ENCODE results near the gene SPINK2.

DNA sequence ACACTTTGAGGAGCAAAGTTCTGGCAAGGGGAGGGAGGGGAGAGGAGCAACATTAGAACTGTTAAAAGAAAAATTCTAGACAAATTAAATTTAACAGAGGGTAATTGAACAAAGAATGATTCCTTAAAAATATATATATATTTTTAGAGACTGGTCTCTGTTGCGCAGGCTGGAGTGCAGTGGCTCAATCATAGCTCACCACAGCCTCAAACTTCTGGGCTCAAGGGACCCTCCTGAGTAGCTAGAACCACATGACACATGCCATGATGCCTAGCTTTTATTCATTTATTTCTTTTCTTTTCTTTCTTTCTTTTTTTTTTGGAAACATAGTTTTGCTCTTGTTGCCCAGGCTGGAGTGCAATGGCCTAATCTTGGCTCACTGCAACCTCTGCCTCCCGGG is 19.1 kb upstream of the SPINK2 start:
- TF ChIP-seq, protein P1, sequence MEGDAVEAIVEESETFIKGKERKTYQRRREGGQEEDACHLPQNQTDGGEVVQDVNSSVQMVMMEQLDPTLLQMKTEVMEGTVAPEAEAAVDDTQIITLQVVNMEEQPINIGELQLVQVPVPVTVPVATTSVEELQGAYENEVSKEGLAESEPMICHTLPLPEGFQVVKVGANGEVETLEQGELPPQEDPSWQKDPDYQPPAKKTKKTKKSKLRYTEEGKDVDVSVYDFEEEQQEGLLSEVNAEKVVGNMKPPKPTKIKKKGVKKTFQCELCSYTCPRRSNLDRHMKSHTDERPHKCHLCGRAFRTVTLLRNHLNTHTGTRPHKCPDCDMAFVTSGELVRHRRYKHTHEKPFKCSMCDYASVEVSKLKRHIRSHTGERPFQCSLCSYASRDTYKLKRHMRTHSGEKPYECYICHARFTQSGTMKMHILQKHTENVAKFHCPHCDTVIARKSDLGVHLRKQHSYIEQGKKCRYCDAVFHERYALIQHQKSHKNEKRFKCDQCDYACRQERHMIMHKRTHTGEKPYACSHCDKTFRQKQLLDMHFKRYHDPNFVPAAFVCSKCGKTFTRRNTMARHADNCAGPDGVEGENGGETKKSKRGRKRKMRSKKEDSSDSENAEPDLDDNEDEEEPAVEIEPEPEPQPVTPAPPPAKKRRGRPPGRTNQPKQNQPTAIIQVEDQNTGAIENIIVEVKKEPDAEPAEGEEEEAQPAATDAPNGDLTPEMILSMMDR (IDR thresholded peaks at IDR 0.05), result no peak
- TF ChIP-seq EZH2 (IDR thresholded peaks at IDR 0.05), result no peak
